Peyer's patch (tissue), 4 donors: ENCODE results near the gene MTG2. TPM values are rescaled to one million over a fixed set of nuclear protein-coding genes. Genes with fewer than 3 reads are reported as not detected.

Experiments used
- DNase-seq, 3 donors: peaks; one replicate each; pipeline ENCODE4 v3.0.0-alpha.2; 2017 to 2019
- H3K27ac ChIP-seq, 4 donors: fragments of 200-600 bp; sonication (generic); one replicate each; pipeline ENCODE4 v1.5.1; 2016 to 2019
- H3K27me3 ChIP-seq, 2 donors: fragments of 200-600 bp; sonication (generic); one replicate each; pipeline ENCODE4 v1.5.1; 2019
- H3K36me3 ChIP-seq, 3 donors: fragments of 200-600 bp; sonication (generic); one replicate each; pipeline ENCODE4 v1.5.1; 2016 to 2019
- H3K4me1 ChIP-seq, 4 donors: fragments of 200-600 bp; sonication (generic); one replicate each; pipeline ENCODE4 v1.5.1; 2016 to 2019
- H3K4me3 ChIP-seq, 4 donors: fragments of 200-600 bp; sonication (generic); 1 replicate in 3 of 4; 2 replicates in 1 of 4; pipeline ENCODE4 v1.5.1; 2016 to 2019; ENCODE audit warnings: mild to moderate bottlenecking in 1 of 4
- H3K9me3 ChIP-seq, 4 donors: fragments of 200-600 bp; sonication (generic); one replicate each; pipeline ENCODE4 v1.5.1; 2016 to 2019; ENCODE audit warnings: mild to moderate bottlenecking in 1 of 4
- POLR2A ChIP-seq, 2 donors: fragments of 450-650 bp; IDR thresholded peaks; one replicate each; pipeline ENCODE4 v1.5.1; 2017; ENCODE audit warnings: antibody characterized with exemption in 2 of 2, mild to moderate bottlenecking in 2 of 2, moderate library complexity in 2 of 2
- total RNA-seq, 4 donors: library from RNA; depleted of rRNA; stranded (reverse); fragments of >200 nt; gene quantifications; one replicate each; pipeline ENCODE4 v1.1.0, GENCODE V29; 2016
- TF ChIP-seq, protein P1 (sequence below), 6 experiments: fragments of 450-650 bp in 4 of 6; fragments of 200-600 bp in 2 of 6; sonication (generic) in 1 of 6; IDR thresholded peaks; one replicate each; pipeline ENCODE4 v1.5.1; 2017 to 2019; ENCODE audit warnings: antibody characterized with exemption in 6 of 6, mild to moderate bottlenecking in 3 of 6, moderate library complexity in 1 of 6

MTG2 gene
- total RNA-seq, 4 donors from 2014 or later: 23.1 to 62.2 (median 31.6) TPM

DNA sequence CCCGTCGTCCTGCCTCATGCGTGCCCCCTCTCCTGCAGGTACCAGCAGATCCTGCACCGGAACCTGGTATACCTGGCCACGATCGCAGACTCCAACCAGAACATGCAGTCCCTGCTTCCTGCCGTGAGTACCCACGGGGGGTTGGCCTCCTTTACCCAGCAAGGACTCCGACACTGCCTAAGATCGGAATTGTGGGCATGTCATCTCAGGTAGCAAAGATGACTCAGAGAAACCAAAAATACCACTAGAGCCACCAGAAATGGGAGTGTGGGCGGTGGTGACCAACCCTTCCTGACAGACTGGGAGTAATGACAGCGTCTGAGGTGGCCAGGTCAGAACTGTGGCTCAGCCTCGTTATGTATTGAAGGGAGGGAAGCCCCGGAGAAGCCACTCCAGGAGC, 23.0 kb upstream of the MTG2 start:
- Histone ChIP-seq H3K27ac (no peak overlapping the region), H3K4me3 (no peak overlapping the region), H3K9me3 (no peaks in the 10 kb centered on the region), H3K4me1 (peaks cover 0 to 5% (median 1%) of the 10 kb centered on the region in 4 donors), H3K36me3 (peaks cover 0 to 53% (median 0%) of the 10 kb centered on the region in 3 donors), H3K27me3 (no peaks in the 10 kb centered on the region)
- no peak for TF ChIP-seq POLR2A (IDR thresholded peaks at IDR 0.05)
- TF ChIP-seq, protein P1, sequence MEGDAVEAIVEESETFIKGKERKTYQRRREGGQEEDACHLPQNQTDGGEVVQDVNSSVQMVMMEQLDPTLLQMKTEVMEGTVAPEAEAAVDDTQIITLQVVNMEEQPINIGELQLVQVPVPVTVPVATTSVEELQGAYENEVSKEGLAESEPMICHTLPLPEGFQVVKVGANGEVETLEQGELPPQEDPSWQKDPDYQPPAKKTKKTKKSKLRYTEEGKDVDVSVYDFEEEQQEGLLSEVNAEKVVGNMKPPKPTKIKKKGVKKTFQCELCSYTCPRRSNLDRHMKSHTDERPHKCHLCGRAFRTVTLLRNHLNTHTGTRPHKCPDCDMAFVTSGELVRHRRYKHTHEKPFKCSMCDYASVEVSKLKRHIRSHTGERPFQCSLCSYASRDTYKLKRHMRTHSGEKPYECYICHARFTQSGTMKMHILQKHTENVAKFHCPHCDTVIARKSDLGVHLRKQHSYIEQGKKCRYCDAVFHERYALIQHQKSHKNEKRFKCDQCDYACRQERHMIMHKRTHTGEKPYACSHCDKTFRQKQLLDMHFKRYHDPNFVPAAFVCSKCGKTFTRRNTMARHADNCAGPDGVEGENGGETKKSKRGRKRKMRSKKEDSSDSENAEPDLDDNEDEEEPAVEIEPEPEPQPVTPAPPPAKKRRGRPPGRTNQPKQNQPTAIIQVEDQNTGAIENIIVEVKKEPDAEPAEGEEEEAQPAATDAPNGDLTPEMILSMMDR (IDR thresholded peaks at IDR 0.05): no peak
- DNase-seq: no peak

DNA sequence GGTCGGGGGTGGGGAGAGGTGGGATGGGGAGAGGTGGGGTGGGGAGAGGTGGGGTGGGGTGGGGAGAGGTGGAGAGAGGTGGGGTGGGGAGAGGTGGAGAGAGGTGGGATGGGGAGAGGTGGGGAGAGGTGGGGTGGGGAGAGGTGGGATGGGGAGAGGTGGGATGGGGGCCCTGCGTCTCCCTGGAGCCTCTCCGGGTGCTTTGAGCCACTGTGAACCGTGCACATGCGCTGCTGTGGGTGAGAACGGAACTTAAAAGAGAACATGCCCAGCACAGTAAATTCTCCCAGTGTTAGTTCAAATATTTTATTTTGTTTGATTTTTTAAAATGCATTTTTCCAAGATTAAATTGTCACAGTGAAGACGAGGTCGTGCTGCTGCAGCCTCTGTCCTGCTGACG, 22.6 kb upstream of the MTG2 start:
- Histone ChIP-seq H3K36me3 (peaks cover 0 to 57% (median 0%) of the 10 kb centered on the region in 3 donors), H3K9me3 (no peaks in the 10 kb centered on the region), H3K4me1 (peaks cover 0 to 5% (median 1%) of the 10 kb centered on the region in 4 donors), H3K27ac (no peak overlapping the region), H3K27me3 (no peaks in the 10 kb centered on the region), H3K4me3 (no peak overlapping the region)
- DNase-seq: no peak
- TF ChIP-seq, protein P1 (IDR thresholded peaks at IDR 0.05): no peak
- TF ChIP-seq POLR2A (IDR thresholded peaks at IDR 0.05): no peak

DNA sequence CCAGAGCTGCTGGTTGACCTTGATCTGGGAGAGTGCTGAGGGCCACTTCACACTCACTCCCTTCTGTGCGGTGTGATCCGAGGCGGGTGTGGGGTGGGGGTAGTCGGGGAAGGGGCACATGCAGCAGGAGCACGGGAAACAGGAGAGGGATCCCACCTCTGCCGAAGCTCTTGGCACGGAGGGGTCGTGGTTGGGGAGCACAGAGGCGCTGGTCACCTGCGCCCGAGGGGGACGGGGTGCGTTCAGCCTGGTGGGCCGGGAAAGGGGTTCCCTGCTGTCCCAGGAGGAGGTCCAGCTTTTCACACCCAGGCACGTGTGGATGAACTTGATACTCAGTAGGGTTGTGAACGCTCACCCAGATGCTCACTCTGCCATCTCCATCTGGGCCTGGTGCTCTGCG, 22.0 kb upstream of the MTG2 start:
- DNase-seq: no peak
- H3K36me3 ChIP-seq: peaks cover 0 to 63% (median 0%) of the 10 kb centered on the region in 3 donors
- TF ChIP-seq, protein P1 (IDR thresholded peaks at IDR 0.05): no peak
- no peak for TF ChIP-seq POLR2A (IDR thresholded peaks at IDR 0.05)

DNA sequence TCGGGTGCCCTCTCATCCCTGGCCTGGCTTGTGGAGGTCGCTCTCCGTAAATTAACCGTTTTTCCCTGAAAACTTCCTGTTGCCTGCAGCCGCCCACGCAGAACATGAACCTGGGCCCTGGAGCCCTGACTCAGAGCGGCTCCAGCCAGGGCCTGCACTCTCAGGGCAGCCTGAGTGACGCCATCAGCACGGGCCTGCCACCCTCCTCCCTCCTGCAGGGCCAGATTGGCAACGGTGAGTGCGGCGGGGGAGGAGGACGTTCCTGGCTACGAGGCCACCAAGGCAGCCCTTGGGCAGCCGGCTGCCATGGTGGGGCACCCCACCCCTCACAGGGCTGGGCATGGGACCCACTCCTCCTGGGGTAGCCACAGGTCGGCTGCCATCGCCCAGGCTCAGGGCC, 21.5 kb upstream of the MTG2 start:
- Histone ChIP-seq H3K27me3 (no peaks in the 10 kb centered on the region), H3K36me3 (peaks cover 0 to 68% (median 0%) of the 10 kb centered on the region in 3 donors), H3K27ac (no peak overlapping the region), H3K4me3 (no peak overlapping the region), H3K9me3 (no peaks in the 10 kb centered on the region), H3K4me1 (peaks cover 0 to 5% (median 1%) of the 10 kb centered on the region in 4 donors)
- no peak for DNase-seq
- TF ChIP-seq POLR2A (IDR thresholded peaks at IDR 0.05): no peak
- TF ChIP-seq, protein P1 (IDR thresholded peaks at IDR 0.05): no peak

More for the DNA sequence above, 22.0 kb upstream of the MTG2 start:
- H3K27me3 ChIP-seq: no peaks in the 10 kb centered on the region
- H3K9me3 ChIP-seq: no peaks in the 10 kb centered on the region
- peaks cover 0 to 5% (median 1%) of the 10 kb centered on the region in 4 donors for H3K4me1 ChIP-seq
- H3K27ac ChIP-seq: no peak overlapping the region
- no peak overlapping the region for H3K4me3 ChIP-seq

DNA sequence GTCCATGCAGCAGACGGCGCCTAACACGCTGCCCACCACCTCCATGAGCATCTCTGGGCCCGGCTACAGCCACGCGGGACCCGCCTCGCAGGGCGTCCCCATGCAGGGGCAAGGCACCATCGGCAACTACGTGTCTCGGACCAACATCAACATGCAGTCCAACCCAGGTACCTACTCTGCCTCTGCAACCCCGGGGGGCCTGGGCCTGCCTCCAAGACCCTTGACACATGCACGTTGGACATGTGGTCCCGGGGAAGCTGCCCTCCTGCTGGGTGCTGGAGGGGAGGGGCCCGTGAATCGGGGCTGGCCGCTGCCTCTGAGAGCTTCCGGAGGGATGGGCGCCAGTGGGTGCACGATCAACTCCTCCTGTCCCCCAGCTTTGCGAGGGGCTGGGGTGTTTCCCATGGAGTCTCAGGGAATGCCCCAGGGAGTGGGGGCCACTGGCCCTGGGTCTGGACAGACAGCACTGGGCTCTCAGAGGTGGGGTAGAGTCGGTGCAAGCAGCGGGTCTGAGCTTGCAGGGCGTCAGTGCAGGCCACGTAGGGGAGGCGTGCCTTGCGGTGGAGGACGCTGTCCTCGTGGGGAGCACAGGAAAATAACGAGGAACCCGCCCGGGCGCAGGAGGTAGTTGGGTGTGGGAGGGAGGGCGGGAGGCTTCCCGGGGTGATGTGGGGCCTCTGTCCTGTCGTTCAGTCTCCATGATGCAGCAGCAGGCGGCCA, 19.9 kb upstream of the MTG2 start:
- no peaks in the 10 kb centered on the region for H3K9me3 ChIP-seq
- H3K27me3 ChIP-seq: no peaks in the 10 kb centered on the region
- no peaks in the 10 kb centered on the region for H3K4me1 ChIP-seq
- DNase-seq: no peak
- no peak overlapping the region for H3K27ac ChIP-seq
- TF ChIP-seq, protein P1 (IDR thresholded peaks at IDR 0.05): no peak
- TF ChIP-seq POLR2A (IDR thresholded peaks at IDR 0.05): no peak
- peaks cover 0 to 72% (median 0%) of the 10 kb centered on the region in 3 donors for H3K36me3 ChIP-seq
- no peak overlapping the region for H3K4me3 ChIP-seq
